GM12873 (cell line): ENCODE results near the gene ELMO3.

Experiments
- CTCF ChIP-seq: IDR thresholded peaks from 2 replicates; pipeline ENCODE4 v1.5.1; 2012; ENCODE audit warnings: low read depth, mild to moderate bottlenecking, moderate library complexity, low read length, control low read depth; ENCODE audit not compliant: insufficient read depth; ENCODE audit errors: missing control alignments

The ELMO3 gene

GRCh38 chr16:67155295-67156142 is 43.4 kb upstream of the ELMO3 start:
- TF ChIP-seq CTCF: peak; percentile 95

- no peak for TF ChIP-seq CTCF
Observed at GRCh38 chr16:67156143-67156844, 42.6 kb upstream of the ELMO3 start.

- TF ChIP-seq CTCF: no peak
Observed at GRCh38 chr16:67157106-67157748, 41.7 kb upstream of the ELMO3 start.

GRCh38 chr16:67157892-67158635 is 40.9 kb upstream of the ELMO3 start:
- no peak for TF ChIP-seq CTCF

- TF ChIP-seq CTCF: no peak
Observed at GRCh38 chr16:67158637-67159600, 40.0 kb upstream of the ELMO3 start.

- TF ChIP-seq CTCF: no peak
Observed at GRCh38 chr16:67161595-67162058, 37.3 kb upstream of the ELMO3 start.
